H1 (cell line): Measurements from ENCODE around the gene RERG. TPM values are rescaled to one million over a fixed set of nuclear protein-coding genes. Genes with fewer than 3 reads are reported as not detected.

Source experiments
- ASH2L ChIP-seq: fragments of 200-600, 300-600 bp; sonication (generic); IDR thresholded peaks from one replicate; pipeline ENCODE4 v1.7.1; 2017; ENCODE audit warnings: low read length
- polyA plus RNA-seq, 7 experiments: library from polyadenylated mRNA; depleted of rRNA in 3 of 7; stranded (reverse) in 5 of 7; unstranded in 2 of 7; fragments of >200 nt in 5 of 7; fragments of 200-250 nt in 2 of 7; gene quantifications; 1 replicate in 5 of 7; 2 replicates in 1 of 7; 4 replicates in 1 of 7; pipeline versions ENCODE4 v1.2.1 to v1.2.3, GENCODE V29; 2011 to 2013; ENCODE audit warnings: missing spikeins in 2 of 7, mixed read lengths in 2 of 7
- total RNA-seq: library from RNA; stranded (reverse); fragmentation: NEBNext Ultra II Directional; extraction: Animal tissue kit (Norgen Biotek cat#: 25700); gene quantifications from 2 replicates; pipeline ENCODE4 v1.2.1, GENCODE V29; 2021

The RERG gene
- total and polyA plus RNA-seq, 2 of the 8 experiments (the other 6 are each of a cell fraction or from before 2014, with no cell fraction given) = 0.12 to 0.86 TPM

GRCh38 chr12:15201456-15201855 is 19.8 kb downstream of the RERG start (continued):
- TF ChIP-seq ASH2L = no peak
